Lung (tissue), 12 donors: ENCODE results near the gene COP1. TPM values are rescaled to one million over a fixed set of nuclear protein-coding genes. Genes with fewer than 3 reads are reported as not detected.

Experiments
- ATAC-seq: fragments of 200-7000 bp; cut with Tn5 transposase; one replicate; pipeline ENCODE4 v1.9.1; 2020; ENCODE audit warnings: moderate number of reproducible peaks; ENCODE audit not compliant: insufficient read depth, low FRiP score
- DNase-seq, 3 donors: peaks; one replicate each; pipeline ENCODE4 v3.0.0-alpha.2; 2013 to 2017
- H3K27ac ChIP-seq, 2 donors: one replicate each; pipeline ENCODE4 v1.5.1; 2013; ENCODE audit warnings: mild to moderate bottlenecking in 2 of 2, moderate library complexity in 2 of 2, control low read depth in 1 of 2, inconsistent platforms in 1 of 2, low read depth in 1 of 2, low read length in 1 of 2
- H3K27me3 ChIP-seq, 3 donors: one replicate each; pipeline ENCODE4 v1.5.1; 2013; ENCODE audit warnings: low read length in 2 of 3; ENCODE audit not compliant: control insufficient read depth in 3 of 3, insufficient read depth in 3 of 3
- H3K36me3 ChIP-seq, 4 donors: one replicate each; pipeline ENCODE4 v1.5.1; 2013; ENCODE audit warnings: low read length in 4 of 4, mild to moderate bottlenecking in 1 of 4, moderate library complexity in 1 of 4; ENCODE audit not compliant: control insufficient read depth in 4 of 4, insufficient read depth in 4 of 4
- H3K4me1 ChIP-seq, 5 donors: one replicate each; pipeline ENCODE4 v1.5.1; 2013; ENCODE audit warnings: low read length in 5 of 5, mild to moderate bottlenecking in 2 of 5, moderate library complexity in 1 of 5; ENCODE audit not compliant: control insufficient read depth in 5 of 5, insufficient read depth in 5 of 5
- H3K4me3 ChIP-seq: one replicate; pipeline ENCODE4 v1.5.1; 2013; ENCODE audit warnings: mild to moderate bottlenecking, control low read depth, moderate library complexity
- H3K9ac ChIP-seq, 2 donors: one replicate each; pipeline ENCODE4 v1.5.1; 2013; ENCODE audit warnings: low read length in 2 of 2, control low read depth in 1 of 2; ENCODE audit not compliant: insufficient read depth in 1 of 2
- H3K9me3 ChIP-seq, 4 donors: one replicate each; pipeline ENCODE4 v1.5.1; 2013; ENCODE audit warnings: low read length in 3 of 4, mild to moderate bottlenecking in 1 of 4, moderate library complexity in 1 of 4; ENCODE audit not compliant: control insufficient read depth in 4 of 4, insufficient read depth in 3 of 4
- CTCF ChIP-seq: IDR thresholded peaks from 2 replicates; pipeline ENCODE4 v1.5.1; 2012; ENCODE audit warnings: mild to moderate bottlenecking; ENCODE audit errors: control extremely low read depth, extremely low read depth
- WGBS, 2 donors: extraction: QIAGEN DNeasy Blood & Tissue Kit; methylation state at CpG; one replicate each; pipeline ENCODE4 v1.1.7; 2013; 5-methylcytosine and 5-hydroxymethylcytosine counted together
- polyA plus RNA-seq, 2 donors: library from polyadenylated mRNA; stranded (reverse); fragments of 200-250 nt; gene quantifications; one replicate each; pipeline ENCODE4 v1.2.1, GENCODE V29; 2013
- total RNA-seq, 2 donors: library from RNA; depleted of rRNA in 1 of 2; stranded (reverse); fragments of >200 nt in 1 of 2; gene quantifications; one replicate each; pipeline ENCODE4 v1.2.1, GENCODE V29; 2014 to 2021
- donor health status: control.
- donor health status: control.
- donor health status: Bipolar disorder and iron deficiency.
- donor health status: healthy.
- donor health status: DM: yes; HTN: yes; CAD: no.

COP1 gene
- total and polyA plus RNA-seq, 4 donors: 31.3 to 71.4 (median 52.8) TPM

DNA sequence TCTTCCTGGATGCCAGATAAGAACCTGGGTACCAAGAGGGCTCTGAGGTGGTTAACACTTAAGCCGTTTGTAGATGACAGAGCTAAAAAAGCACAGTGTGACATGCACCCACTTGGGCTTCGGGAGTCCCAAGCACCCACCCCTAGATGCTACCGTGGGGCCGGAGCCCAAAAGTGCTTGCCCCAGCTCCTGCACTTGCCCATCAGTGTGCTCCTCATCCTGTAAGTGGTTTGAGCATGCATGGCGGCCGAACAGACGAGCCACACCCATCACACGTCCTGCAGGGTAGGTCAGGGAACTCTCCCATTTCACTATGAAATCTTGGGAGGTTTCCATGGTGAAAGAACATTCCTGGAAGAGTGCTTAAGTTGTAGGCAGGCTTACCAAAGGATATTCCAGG, 304.8 kb downstream of the COP1 start:
- WGBS, 2 donors: 94 to 95% methylated on average over 8 of the region's 8 CpGs

DNA sequence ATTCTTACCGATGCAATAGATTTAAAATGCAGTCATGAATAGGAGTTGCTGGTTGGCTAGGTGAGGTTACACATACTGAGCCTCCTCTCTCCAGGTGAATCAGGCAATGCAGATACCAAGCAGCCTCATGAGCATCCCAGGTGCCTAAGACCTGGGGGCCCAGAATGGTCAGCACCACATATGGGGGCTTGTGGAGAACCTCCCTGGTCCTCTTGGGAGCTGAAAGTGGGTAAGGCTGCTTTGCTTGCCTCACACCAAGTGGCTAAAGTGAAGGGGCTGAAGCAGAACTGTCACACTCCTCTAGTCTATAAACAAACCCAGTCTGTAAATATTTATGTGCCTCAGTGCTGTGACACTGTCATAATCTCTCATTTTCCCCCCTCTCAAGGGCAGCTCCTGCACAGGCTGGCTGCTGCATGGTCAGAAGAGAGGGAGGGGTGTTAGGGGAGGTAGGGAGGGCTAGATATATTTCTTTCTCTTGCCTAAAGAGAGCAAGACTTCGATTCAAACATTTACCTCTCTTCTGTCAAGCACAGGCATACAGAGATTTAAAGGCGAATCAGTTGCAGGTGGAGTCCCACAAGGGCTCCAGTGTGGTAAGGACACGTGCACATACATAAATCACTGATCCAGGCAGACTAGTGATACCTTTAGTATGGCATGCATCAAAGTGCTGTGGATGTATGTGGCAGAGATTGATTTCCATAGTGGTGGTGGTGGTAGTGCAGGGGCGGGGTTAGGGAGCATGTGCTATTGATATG, 305.8 kb downstream of the COP1 start:
- WGBS, 2 donors: 88 to 96% methylated on average over 5 of the region's 5 CpGs
- DNase-seq (no peak), ATAC-seq (no peak)
- no peak overlapping the region for H3K9ac ChIP-seq
- no peaks in the 10 kb centered on the region for H3K27me3 ChIP-seq
- H3K4me3 ChIP-seq: no peak overlapping the region
- no peak for TF ChIP-seq CTCF
- no peaks in the 10 kb centered on the region for H3K36me3 ChIP-seq
- no peak overlapping the region for H3K27ac ChIP-seq
- peaks cover 0 to 9% (median 0%) of the 10 kb centered on the region in 4 donors for H3K9me3 ChIP-seq
- H3K4me1 ChIP-seq: no peaks in the 10 kb centered on the region

More for the DNA sequence above, 304.8 kb downstream of the COP1 start:
- H3K9me3 ChIP-seq: peaks cover 0 to 7% (median 0%) of the 10 kb centered on the region in 4 donors
- H3K9ac ChIP-seq: no peak overlapping the region
- H3K27ac ChIP-seq: no peak overlapping the region
- no peaks in the 10 kb centered on the region for H3K36me3 ChIP-seq
- no peaks in the 10 kb centered on the region for H3K4me1 ChIP-seq
- no peak for TF ChIP-seq CTCF
- no peaks in the 10 kb centered on the region for H3K27me3 ChIP-seq
- H3K4me3 ChIP-seq: no peak overlapping the region
- no peak for ATAC-seq
- no peak for DNase-seq

DNA sequence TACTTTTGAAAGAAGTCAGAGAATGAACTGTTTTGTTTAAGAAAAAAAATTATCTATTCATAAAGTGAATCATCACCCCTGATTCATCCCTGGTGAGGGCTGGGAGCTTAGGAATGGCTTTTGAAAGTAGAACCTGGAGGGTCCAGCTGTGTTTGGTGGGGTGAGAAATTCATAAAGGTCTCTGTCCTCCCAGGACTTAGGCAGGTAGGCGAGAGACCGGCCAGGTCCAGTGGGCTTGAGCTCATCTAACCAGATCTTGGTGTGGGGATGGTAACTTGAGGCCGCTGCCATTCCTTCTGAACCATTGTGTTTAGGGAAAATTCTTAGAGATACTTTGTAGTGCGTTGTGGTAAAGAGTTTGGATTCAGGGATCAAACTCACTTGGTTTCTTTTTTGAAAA, 306.9 kb downstream of the COP1 start:
- TF ChIP-seq CTCF: no peak
- H3K4me3 ChIP-seq: no peak overlapping the region
- no peak for ATAC-seq
- peaks cover 0 to 13% (median 0%) of the 10 kb centered on the region in 4 donors for H3K9me3 ChIP-seq
- WGBS, 2 donors: 96 to 97% methylated on average over 4 of the region's 4 CpGs
- H3K9ac ChIP-seq: no peak overlapping the region
- H3K36me3 ChIP-seq: no peaks in the 10 kb centered on the region
- no peaks in the 10 kb centered on the region for H3K27me3 ChIP-seq
- DNase-seq: no peak
- no peak overlapping the region for H3K27ac ChIP-seq
- no peaks in the 10 kb centered on the region for H3K4me1 ChIP-seq

GRCh38 chr1:175895966-175896365, 311.1 kb downstream of the COP1 start:
- H3K4me1 ChIP-seq: peaks cover 0 to 3% (median 0%) of the 10 kb centered on the region in 5 donors
- H3K9ac ChIP-seq: no peak overlapping the region
- H3K27me3 ChIP-seq: no peaks in the 10 kb centered on the region
- no peaks in the 10 kb centered on the region for H3K36me3 ChIP-seq
- no peak overlapping the region for H3K4me3 ChIP-seq
- H3K9me3 ChIP-seq: peaks cover 0 to 12% (median 0%) of the 10 kb centered on the region in 4 donors
- no peak for TF ChIP-seq CTCF
- ATAC-seq: no peak
- H3K27ac ChIP-seq: no peak overlapping the region
- no peak for DNase-seq
- 90 to 95% methylated on average over 1 of the region's 1 CpG for WGBS, 2 donors
